ENCODE measurements around the gene ZNF519.
"Not testable (repeated sequence)": the region's sequence is repeated elsewhere in the genome, so short reads cannot be mapped to it uniquely, and the experiment has no call there.

- not testable (repeated sequence) for TF ChIP-seq CTCF, POLR2A, POLR2AphosphoS5, EP300 (IDR thresholded peaks at IDR 0.05)
These were observed 41.9 kb upstream of the ZNF519 start for GRCh38 chr18:14174002-14174705.

Measured in sigmoid colon (tissue), 4 donors.